ENCODE data around the gene MAPK8IP2. TPM values are rescaled to one million over a fixed set of nuclear protein-coding genes. Genes with fewer than 3 reads are reported as not detected.

MAPK8IP2 gene
- total and polyA plus RNA-seq, 2 of the 13 experiments (the other 11 are each of a cell fraction or from before 2014, with no cell fraction given), result 1.3 to 2.6 TPM

DNA sequence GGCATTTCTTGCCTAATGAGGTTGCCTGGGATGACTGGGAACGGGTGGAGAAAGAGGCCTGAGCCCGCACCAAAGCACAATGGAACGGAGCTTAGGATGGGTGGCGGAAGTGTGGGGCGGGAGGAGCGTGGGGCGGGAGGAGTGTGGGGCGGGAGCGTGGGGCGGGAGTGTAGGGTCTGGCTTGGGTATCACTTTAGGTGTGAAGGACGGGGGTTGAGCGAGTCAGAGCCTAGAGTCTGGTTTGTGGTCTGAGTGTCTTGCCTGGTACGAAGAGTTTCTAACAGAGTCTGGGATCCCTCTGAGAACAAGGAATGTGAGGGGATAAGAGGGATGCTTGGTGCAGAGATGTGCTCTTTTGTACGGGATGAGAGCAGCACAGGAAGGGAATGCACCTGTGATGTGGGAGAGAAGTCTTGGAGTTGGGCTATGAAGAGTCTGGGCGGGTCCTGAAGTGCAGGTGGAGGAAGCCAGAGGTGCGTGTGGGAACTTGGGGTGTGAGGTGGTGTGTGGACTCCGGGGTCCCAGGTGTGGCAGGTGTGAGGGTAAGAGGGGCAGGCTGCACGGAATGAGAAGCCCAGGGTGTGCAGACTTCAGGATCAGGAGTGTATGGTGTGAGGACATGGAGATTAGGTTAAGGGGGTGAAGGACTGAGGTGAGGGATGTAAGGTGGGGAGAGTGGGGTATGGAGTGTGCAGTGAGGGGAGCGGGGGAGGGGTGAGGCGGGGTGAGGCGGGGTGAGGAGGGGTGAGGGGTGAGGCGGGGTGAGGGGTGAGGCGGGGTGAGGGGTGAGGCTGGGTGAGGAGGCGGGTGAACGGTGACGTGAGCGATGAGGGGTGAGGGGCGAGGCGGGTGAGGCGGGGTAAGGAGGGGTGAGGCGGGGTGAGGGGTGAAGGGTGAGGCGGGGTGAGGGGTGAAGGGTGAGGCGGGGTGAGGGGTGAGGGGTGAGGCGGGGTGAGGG, 38.9 kb upstream of the MAPK8IP2 start:
- Histone ChIP-seq H3K9ac (ENCODE audit: insufficient read depth, low read depth, low read length) (no peak overlapping the region), H3K4me3 (replicated peaks in 1 of 3; ENCODE audit: insufficient read depth in 1 of 3, low read depth in 2 of 3, low read length in 3 of 3) (no peak overlapping the region), H4K20me1 (ENCODE audit: insufficient read depth, low read length) (no peaks in the 10 kb centered on the region), H3K27ac (ENCODE audit: extremely low read length, insufficient read depth, low read length) (no peak overlapping the region), H3K4me1 (ENCODE audit: insufficient read depth, low read length) (peaks cover 11% of the 10 kb centered on the region), H3K27me3 (ENCODE audit: control insufficient read depth in 1 of 2, insufficient read depth in 2 of 2, low read length in 2 of 2) (peaks cover 0 to 24% of the 10 kb centered on the region in 2 experiments; a peak in 2 of 5 replicates), H2AFZ (ENCODE audit: low read length) (no peak overlapping the region), H3K4me2 (ENCODE audit: low read depth, low read length) (no peak overlapping the region), H3K79me2 (ENCODE audit: insufficient read depth, low read length) (no peaks in the 10 kb centered on the region), H3K9me3 (ENCODE audit: low read length) (no peaks in the 10 kb centered on the region), H3K36me3 (replicated peaks in 1 of 2; ENCODE audit: control insufficient read depth in 1 of 2, insufficient read depth in 2 of 2, low read length in 2 of 2) (no peaks in the 10 kb centered on the region)
- 52% methylated on average over 34 of the region's 34 CpGs for WGBS (ENCODE audit: low lambda C conversion rate)
- TF ChIP-seq ZNF10 (CRISPR knock-in tag; IDR thresholded peaks at IDR 0.05; ENCODE audit: borderline replicate concordance, low read depth), result no peak
- no peak for TF ChIP-seq HDAC6 (IDR thresholded peaks at IDR 0.05; ENCODE audit: low read depth, low read length)
- TF ChIP-seq, protein P1, sequence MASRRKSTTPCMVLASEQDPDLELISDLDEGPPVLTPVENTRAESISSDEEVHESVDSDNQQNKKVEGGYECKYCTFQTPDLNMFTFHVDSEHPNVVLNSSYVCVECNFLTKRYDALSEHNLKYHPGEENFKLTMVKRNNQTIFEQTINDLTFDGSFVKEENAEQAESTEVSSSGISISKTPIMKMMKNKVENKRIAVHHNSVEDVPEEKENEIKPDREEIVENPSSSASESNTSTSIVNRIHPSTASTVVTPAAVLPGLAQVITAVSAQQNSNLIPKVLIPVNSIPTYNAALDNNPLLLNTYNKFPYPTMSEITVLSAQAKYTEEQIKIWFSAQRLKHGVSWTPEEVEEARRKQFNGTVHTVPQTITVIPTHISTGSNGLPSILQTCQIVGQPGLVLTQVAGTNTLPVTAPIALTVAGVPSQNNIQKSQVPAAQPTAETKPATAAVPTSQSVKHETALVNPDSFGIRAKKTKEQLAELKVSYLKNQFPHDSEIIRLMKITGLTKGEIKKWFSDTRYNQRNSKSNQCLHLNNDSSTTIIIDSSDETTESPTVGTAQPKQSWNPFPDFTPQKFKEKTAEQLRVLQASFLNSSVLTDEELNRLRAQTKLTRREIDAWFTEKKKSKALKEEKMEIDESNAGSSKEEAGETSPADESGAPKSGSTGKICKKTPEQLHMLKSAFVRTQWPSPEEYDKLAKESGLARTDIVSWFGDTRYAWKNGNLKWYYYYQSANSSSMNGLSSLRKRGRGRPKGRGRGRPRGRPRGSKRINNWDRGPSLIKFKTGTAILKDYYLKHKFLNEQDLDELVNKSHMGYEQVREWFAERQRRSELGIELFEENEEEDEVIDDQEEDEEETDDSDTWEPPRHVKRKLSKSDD (CRISPR knock-in tag; IDR thresholded peaks at IDR 0.05; ENCODE audit: low read depth), result no peak
- TF ChIP-seq RORA (CRISPR knock-in tag; IDR thresholded peaks at IDR 0.05), result no peak
- no peak for TF ChIP-seq ZNF256 (CRISPR knock-in tag; conservative IDR thresholded peaks at IDR 0.05)
- TF ChIP-seq ZNF292 (CRISPR knock-in tag; IDR thresholded peaks at IDR 0.05; ENCODE audit: borderline replicate concordance, low read depth), result no peak
- no peak for TF ChIP-seq ZNF441 (CRISPR knock-in tag; IDR thresholded peaks at IDR 0.05; ENCODE audit: borderline replicate concordance)
- TF ChIP-seq POLR2A (IDR thresholded peaks at IDR 0.05; ENCODE audit: insufficient read depth in 1 of 2, low read depth in 2 of 2, low read length in 2 of 2), result no peak
- TF ChIP-seq ATF7 (IDR thresholded peaks at IDR 0.05), result no peak
- TF ChIP-seq ATF7 (CRISPR knock-in tag; IDR thresholded peaks at IDR 0.05), result no peak
- TF ChIP-seq ZNF724P (CRISPR knock-in tag; IDR thresholded peaks at IDR 0.05; ENCODE audit: borderline replicate concordance), result no peak
- TF ChIP-seq, protein P2, sequence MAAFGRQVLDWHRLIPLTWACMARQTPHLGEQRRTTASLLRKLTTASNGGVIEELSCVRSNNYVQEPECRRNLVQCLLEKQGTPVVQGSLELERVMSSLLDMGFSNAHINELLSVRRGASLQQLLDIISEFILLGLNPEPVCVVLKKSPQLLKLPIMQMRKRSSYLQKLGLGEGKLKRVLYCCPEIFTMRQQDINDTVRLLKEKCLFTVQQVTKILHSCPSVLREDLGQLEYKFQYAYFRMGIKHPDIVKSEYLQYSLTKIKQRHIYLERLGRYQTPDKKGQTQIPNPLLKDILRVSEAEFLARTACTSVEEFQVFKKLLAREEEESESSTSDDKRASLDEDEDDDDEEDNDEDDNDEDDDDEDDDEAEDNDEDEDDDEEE (CRISPR knock-in tag; IDR thresholded peaks at IDR 0.05), result no peak
- TF ChIP-seq ATF1 (CRISPR knock-in tag; IDR thresholded peaks at IDR 0.05), result no peak
- no peak for TF ChIP-seq IKZF1 (IDR thresholded peaks at IDR 0.05)
- TF ChIP-seq ZNF577 (CRISPR knock-in tag; IDR thresholded peaks at IDR 0.05; ENCODE audit: borderline replicate concordance, low read depth), result no peak
- TF ChIP-seq ZNF367 (CRISPR knock-in tag; IDR thresholded peaks at IDR 0.05; ENCODE audit: borderline replicate concordance), result no peak
- TF ChIP-seq ZNF160 (CRISPR knock-in tag; IDR thresholded peaks at IDR 0.05), result no peak
- BruUV-seq (replicated peaks), result no TSS peak
- ChIA-PET POLR2A (no interaction called here), CTCF (ENCODE audit: low intra/inter-chr PET ratio, low total read pairs) (interaction anchor here (1.2 kb wide), 1 partner anchor 52 kb away, joined by 3 read pairs; no protein-coding TSS in a partner anchor)
- in situ Hi-C loops (cut with HindIII; ENCODE audit: extremely low pct_ligation_motif_present, low pct_unique_long_range_greater_than_20kb), result no loop called here
- intact Hi-C loops (cut with micrococcal nuclease; ENCODE audit: unreplicated experiment), result loop anchor here (5.0 kb wide), 1 partner anchor 34 kb away; the partner anchor contains the start of gene SCO2
- DNase-seq (ENCODE audit: low spot score) (no peak), ATAC-seq (no peak), FAIRE-seq (no peak)
